GM12801 (cell line): ENCODE measurements around the gene SCAP.

Experiments
- CTCF ChIP-seq: IDR thresholded peaks from one replicate; pipeline ENCODE4 v1.5.1; 2011; ENCODE audit warnings: control low read depth; ENCODE audit not compliant: insufficient read length; ENCODE audit errors: extremely low read depth

The SCAP gene

GRCh38 chr3:47414161-47414564, 61.6 kb downstream of the SCAP start:
- no peak for TF ChIP-seq CTCF

GRCh38 chr3:47413751-47414150, 62.0 kb downstream of the SCAP start:
- no peak for TF ChIP-seq CTCF

DNA sequence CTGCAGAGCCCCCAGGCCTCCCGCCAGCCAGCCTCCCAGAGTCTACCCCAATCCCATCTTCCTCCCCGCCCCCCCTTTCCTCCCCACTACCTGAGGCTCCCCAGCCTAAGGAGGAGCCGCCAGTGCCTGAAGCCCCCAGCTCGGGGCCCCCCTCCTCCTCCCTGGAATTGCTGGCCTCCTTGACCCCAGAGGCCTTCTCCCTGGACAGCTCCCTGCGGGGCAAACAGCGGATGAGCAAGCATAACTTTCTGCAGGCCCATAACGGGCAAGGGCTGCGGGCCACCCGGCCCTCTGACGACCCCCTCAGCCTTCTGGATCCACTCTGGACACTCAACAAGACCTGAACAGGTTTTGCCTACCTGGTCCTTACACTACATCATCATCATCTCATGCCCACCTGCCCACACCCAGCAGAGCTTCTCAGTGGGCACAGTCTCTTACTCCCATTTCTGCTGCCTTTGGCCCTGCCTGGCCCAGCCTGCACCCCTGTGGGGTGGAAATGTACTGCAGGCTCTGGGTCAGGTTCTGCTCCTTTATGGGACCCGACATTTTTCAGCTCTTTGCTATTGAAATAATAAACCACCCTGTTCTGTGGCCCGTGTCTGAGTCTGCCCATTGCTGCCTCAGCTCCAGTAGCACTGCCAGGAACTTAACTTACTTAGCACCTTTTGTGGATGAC, 62.8 kb downstream of the SCAP start:
- no peak for TF ChIP-seq CTCF

- no peak for TF ChIP-seq CTCF
These were observed 63.3 kb downstream of the SCAP start for GRCh38 chr3:47412453-47412756.

- no peak for TF ChIP-seq CTCF
These were observed 63.9 kb downstream of the SCAP start for GRCh38 chr3:47411696-47412452.

GRCh38 chr3:47410801-47411646, 64.7 kb downstream of the SCAP start:
- TF ChIP-seq CTCF = no peak

DNA sequence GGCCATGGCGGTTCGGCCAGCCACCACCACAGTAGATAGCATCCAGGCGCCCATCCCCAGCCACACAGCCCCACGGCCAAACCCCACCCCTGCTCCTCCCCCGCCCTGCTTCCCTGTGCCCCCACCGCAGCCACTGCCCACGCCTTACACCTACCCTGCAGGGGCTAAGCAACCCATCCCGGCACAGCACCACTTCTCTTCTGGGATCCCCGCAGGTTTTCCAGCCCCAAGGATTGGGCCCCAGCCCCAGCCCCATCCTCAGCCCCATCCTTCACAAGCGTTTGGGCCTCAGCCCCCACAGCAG, 65.4 kb downstream of the SCAP start:
- TF ChIP-seq CTCF = no peak
